ENCODE results near the gene SNX27.

Gene SNX27

DNA sequence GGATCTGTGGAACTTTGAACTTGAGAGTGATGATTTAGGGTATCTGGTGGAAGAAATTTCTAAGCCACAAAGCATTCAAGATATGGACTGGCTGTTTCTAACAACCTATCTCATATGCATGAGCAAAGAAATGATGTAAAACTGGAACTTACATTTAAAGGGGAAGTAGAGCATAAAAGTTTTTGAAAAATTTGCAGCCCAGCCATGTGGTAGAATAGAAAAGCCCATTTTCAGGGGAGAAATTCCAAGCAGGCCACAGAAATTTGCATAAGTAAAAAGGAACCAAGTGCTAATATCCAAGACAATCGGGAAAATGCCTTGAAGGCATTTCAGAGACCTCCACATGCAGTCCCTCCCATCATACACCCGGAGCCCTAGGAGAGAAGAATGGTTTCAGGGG is 125.2 kb downstream of the SNX27 start:
- intact Hi-C loops (cut with DNase I; ENCODE audit: low total_unique reads), result loop anchor here (5.0 to 10.0 kb wide), 2 partner anchors 145 to 292 kb away; no protein-coding TSS in a partner anchor
- TF ChIP-seq, protein P1, sequence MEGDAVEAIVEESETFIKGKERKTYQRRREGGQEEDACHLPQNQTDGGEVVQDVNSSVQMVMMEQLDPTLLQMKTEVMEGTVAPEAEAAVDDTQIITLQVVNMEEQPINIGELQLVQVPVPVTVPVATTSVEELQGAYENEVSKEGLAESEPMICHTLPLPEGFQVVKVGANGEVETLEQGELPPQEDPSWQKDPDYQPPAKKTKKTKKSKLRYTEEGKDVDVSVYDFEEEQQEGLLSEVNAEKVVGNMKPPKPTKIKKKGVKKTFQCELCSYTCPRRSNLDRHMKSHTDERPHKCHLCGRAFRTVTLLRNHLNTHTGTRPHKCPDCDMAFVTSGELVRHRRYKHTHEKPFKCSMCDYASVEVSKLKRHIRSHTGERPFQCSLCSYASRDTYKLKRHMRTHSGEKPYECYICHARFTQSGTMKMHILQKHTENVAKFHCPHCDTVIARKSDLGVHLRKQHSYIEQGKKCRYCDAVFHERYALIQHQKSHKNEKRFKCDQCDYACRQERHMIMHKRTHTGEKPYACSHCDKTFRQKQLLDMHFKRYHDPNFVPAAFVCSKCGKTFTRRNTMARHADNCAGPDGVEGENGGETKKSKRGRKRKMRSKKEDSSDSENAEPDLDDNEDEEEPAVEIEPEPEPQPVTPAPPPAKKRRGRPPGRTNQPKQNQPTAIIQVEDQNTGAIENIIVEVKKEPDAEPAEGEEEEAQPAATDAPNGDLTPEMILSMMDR (IDR thresholded peaks at IDR 0.05), result no peak
- no peak overlapping the region for H3K4me3 ChIP-seq
- no peak overlapping the region for H3K27ac ChIP-seq
- DNase-seq, result no peak
- H3K27me3 ChIP-seq, result no peaks in the 10 kb centered on the region
- H3K36me3 ChIP-seq, result no peaks in the 10 kb centered on the region
- H3K4me1 ChIP-seq, result peaks cover 0 to 7% (median 0%) of the 10 kb centered on the region in 4 donors
- no peaks in the 10 kb centered on the region for H3K9me3 ChIP-seq

DNA sequence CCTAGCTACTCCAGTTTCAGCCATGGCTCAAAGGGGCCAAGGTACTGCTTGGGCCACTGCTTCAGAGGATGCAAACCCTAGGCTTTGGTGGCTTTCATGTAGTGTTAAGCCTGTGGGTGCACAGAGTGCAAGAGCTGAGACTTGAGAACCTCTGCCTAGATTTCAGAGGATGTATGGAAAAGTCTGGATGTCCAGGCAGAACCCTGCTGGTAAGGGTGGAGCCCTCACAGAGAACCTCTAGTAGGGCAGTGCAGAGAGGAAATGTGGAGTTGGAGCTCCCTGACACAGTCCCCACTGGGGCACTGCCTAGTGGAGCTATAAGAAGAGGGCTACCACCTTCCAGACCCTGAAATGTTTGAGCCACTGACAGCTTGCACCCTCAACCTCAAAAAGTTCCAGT is 125.6 kb downstream of the SNX27 start:
- H3K9me3 ChIP-seq, result no peaks in the 10 kb centered on the region
- intact Hi-C loops (cut with DNase I; ENCODE audit: low total_unique reads), result loop anchor here (5.0 to 10.0 kb wide), 2 partner anchors 145 to 293 kb away; no protein-coding TSS in a partner anchor
- H3K27ac ChIP-seq, result no peak overlapping the region
- no peaks in the 10 kb centered on the region for H3K27me3 ChIP-seq
- DNase-seq, result no peak
- TF ChIP-seq, protein P1 (IDR thresholded peaks at IDR 0.05), result no peak
- H3K4me1 ChIP-seq, result peaks cover 0 to 7% (median 0%) of the 10 kb centered on the region in 4 donors
- no peaks in the 10 kb centered on the region for H3K36me3 ChIP-seq
- no peak overlapping the region for H3K4me3 ChIP-seq

DNA sequence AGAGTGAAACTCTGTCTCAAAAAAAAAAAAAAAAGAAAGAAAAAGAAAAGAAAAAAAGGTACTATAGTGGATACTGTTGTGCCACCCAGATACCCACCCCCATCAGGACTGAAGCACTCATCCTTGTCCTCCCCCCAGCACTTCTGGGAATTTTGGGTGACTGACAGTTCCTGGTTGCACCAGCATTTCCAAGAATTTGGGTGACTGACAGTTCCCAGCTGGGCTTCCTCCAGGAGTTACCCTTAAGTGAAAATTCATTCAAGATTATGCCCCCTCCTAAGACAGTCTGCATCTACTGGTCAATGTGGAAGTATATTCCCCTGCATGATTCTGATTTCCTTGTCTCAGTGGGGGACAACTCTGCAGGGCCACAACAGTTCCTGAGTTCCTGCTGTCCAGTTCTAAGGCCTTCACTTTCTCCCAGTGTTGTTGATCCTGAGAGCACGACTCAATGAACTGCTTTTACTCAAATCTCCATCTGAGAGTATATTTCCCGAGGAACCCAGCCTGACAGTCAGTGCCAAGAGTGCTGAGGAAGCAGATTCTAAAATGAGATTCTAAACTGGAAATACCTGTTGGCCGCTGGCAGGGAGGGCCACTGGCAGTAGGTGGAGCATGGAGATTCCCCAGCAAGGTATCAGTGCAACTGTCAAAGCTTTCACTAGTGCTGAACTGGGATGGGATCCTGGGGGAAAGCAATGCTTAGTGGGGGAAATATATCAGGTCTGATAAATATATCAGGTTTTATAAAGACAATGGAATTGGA is 127.9 kb downstream of the SNX27 start:
- intact Hi-C loops (cut with DNase I; ENCODE audit: low total_unique reads), result loop anchor here (5.0 to 10.0 kb wide), 2 partner anchors 147 to 295 kb away; no protein-coding TSS in a partner anchor
- Histone ChIP-seq H3K36me3 (no peaks in the 10 kb centered on the region), H3K27ac (no peak overlapping the region), H3K9me3 (no peaks in the 10 kb centered on the region), H3K4me3 (no peak overlapping the region), H3K4me1 (peaks cover 0 to 5% (median 0%) of the 10 kb centered on the region in 4 donors), H3K27me3 (no peaks in the 10 kb centered on the region)
- TF ChIP-seq, protein P1 (IDR thresholded peaks at IDR 0.05), result no peak
- DNase-seq, result no peak

DNA sequence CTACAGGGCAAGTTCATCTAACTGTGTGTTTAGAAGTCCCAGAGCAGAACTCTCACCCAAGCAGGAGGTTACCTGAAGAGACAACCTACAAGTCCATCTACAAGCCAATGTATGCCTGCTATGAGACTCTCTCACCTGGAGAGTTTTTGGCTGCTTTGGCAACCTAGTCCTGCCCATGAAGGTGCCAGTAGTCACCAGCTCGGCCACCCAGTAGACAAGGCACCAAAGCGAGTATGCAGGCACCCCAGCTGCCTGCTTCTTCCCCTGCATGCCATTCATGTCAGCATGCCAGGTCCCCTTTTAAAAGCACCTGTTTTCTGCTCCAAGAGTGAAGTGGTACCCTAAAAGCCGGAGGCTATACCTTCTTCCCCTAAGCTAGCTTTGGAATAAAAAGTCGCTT is 129.7 kb downstream of the SNX27 start:
- Histone ChIP-seq H3K36me3 (no peaks in the 10 kb centered on the region), H3K27ac (no peak overlapping the region), H3K4me1 (no peaks in the 10 kb centered on the region), H3K4me3 (no peak overlapping the region), H3K9me3 (no peaks in the 10 kb centered on the region), H3K27me3 (no peaks in the 10 kb centered on the region)
- TF ChIP-seq, protein P1 (IDR thresholded peaks at IDR 0.05), result no peak
- DNase-seq, result no peak
- intact Hi-C loops (cut with DNase I; ENCODE audit: low total_unique reads), result no loop called here
